ENCODE measurements around the gene EFHD2. TPM values are rescaled to one million over a fixed set of nuclear protein-coding genes. Genes with fewer than 3 reads are reported as not detected.
"Not testable (repeated sequence)": the region's sequence is repeated elsewhere in the genome, so short reads cannot be mapped to it uniquely, and the experiment has no call there.

EFHD2 gene
- total RNA-seq, 1 experiment from 2014 or later, result 58.5 TPM

DNA sequence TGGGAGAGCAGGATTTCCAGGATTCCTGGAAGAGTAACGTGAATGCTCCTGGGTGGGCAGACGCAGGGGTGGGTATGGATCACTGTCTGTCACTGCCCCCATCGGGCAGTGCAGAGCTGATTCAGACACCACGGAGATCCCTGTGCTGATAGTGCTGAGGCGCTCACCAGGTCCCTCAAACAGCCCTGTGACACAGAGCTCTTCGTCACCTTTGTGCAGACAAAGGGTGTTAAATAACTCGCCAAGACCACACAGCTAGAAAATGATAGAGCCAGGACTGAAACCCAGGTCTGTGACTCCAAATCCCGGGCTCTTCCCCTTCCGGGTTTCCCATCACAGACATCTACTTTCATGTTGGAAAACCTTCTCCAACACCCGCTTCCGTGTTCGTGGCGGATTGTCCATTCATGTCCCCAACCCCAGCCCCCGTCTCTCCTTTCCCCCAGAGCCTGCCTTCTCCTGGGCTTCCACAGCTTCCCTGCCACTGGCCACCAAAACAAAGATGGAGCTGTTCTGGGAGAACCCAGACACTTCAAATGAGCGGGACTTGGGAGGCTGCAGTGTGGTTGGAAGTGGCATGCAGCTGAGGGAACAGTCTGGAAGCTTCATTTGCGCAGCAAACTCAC is 2.6 kb downstream of the EFHD2 start:
- DNase-seq (ENCODE audit: low spot score), result no peak

DNA sequence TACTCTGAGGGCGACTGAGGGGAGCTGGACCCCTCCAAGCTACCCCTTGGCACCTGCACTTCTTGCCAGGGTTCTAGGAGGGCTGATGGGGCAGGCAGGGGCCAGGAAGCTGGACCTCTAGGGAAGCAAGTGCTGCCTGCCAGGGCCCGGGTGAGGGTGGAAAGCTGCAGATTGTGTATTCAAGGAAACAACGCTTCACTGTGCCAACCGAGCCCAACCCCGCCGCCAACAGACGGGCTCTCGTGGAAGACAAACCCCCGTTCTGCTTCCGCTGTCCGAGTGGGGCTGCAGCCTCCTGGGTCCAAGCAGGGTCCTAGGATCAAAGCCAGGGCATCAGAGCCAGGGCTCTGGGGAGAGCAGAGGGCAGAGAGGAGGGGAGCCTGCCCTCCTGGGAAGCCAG is 3.2 kb downstream of the EFHD2 start:
- no peak for DNase-seq (ENCODE audit: low spot score)

DNA sequence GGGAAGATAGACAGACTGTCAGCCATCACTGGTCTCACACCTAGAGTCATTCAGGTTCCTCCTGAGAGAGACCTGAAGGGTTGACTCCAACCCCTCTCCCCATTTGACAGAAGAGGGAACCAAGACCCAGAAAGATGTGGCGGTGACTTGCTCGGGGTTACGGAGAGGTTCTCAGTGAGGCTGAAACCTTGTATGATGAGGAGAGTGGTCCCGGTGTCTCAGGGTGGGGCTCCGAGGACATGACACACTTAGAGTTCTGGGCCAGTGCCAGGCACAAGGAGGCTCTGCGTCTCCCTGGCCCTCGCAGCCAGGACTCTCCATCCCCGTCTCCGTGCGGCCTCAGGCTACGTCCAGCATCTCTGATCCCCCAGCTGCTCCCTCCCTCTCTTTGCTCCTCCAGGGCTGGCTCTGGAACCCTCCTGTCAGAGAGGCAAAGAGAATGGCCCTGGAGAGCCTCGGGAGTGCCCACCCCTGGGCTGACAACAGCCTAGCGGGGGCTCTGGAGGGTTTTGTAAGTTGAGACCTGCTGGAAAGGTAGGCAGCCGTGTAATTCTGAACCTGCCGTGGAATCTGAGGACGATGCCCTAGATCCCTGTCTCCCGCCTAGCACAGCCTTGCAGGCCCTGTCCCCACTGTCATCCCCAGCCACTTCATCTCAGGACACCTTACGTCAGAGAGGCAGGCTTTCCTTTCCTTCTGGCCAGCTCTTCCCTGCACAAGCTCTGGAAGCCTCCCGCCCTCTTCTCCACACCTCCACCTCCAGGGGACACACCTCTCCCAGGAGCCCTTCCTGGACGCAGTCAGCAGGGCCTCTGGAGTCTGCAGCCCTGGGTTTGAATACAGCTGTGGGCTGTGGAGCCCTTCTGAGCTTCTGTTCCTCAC is 4.1 kb downstream of the EFHD2 start:
- DNase-seq (ENCODE audit: low spot score), result no peak

DNA sequence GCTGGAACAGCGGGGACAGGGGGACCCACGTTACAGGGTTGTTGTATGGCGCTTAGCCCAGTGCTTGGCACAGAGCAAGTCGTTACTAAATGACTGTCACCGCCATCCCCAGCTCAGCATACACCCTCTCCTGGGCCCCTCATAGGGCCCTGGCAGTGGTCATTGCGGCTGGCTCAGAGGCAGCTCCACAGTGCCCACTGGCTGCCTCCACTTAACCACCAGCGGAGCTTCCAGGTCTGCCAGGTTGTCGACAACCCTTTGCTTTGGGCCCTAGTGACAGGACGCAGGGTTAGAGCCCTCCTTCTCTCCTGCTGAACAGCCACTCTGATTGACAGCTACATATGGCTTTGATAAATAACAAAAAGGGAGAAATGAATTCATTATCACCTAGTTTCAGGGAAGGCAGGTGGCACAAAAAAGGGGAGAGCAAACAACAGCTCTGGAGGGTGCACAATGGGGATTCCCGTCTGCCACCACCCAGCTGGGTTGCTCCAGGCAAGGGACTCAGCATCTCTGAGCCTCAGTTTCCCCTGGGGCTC is 4.8 kb downstream of the EFHD2 start:
- DNase-seq (ENCODE audit: low spot score), result no peak

DNA sequence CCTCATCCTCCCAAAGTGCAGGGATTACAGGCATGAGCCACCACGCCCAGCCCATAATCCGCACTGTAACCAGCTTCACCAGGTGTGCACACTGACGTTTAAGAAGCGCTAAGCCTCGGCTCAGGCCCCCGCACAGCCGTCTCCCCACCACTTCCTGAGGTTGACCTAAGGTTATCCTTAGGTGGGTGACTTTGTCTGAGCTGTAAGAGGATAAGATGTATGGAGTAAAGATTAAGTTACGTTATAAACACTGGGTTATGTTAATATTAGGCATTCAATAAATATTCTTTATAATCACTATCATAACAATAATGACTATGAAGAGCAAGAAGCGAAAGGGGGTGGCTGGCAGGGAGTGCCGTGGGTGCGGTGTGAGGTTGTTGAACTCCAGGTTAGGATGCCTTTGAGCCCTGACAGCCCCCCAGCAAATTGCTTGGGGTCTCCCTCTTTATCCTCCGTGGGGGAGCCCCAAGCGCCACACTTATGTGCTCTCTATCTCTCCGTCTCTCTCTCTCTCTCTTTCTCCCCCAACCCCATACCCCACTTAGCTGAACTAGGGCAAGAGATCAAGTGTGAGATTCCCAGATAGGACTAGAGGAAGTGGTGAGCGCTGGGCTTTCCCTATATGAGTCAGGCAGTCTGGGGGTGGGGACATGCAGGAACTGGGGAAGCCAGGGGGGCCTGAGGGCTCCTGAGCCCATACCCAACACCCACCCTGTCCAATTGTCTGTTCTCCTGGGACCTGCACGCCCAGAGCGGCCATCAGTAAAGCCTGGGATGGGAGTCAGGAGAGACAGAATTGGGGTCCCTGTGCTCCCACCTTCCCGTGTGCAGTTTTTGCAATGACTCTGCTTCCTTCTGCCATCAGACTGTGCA is 7.6 kb downstream of the EFHD2 start:
- DNase-seq (ENCODE audit: low spot score), result peak; percentile 92

DNA sequence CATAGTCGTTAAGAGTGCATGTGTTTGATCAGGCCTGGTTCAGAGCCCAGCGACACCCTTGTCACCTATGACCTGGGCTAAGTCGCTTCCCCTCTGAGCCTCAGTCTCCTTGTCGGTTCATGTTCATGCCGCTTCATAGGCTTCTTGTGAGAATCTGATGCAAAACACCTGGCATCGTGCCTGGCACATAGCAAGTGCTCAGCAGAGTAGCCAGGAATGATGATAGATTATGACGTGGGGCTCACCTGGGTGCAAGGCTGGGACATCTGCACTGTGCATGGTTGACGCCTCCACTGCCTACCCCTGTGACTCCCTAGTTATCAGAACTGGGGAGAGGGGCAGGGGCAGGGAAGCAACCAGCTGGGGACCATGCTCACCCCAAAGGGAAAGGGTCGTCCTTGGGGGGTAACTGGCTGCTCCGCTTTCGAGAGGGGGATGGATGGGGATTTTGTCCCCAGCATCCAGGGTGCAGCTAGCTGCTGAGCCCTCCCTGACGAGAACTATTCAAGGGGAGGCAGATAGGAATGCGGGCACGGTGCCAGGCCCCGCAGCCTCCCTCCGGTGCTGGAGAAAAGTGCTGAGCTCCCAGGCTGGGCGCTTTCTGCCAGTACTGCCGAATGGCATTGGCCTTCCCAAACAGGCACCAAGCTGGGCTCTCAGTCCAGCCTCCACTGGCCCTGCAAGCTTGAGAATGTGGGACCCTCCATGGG is 9.3 kb downstream of the EFHD2 start:
- no peak for DNase-seq (ENCODE audit: low spot score)

DNA sequence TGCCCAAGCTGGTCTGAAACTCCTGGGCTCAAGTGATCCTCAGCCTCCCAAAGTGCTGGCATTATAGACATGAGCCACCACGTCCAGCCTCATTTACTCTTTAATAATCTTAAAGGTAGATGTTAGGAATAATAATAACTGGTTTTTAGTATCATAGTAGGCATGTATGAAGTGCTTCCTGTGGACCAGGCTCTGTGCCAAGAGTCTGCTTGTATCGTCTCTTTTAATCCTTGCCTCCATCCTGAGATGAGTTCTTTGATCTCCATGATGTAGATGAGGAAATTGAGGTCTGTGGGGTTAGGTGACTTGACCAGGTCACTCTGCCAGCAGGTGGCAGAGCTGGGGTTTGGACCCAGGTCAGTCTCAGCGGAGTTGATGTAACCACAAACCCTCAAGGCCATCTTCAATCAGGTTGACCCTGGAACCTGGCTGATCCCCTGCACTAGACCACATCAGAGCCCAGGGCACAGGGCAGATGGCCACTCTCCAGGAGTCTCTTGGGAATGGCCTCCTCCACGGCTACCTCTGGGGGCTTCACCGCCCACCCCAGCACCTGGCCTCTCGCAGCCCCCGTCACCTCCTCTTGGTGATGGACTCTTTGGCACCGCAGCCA is 11.3 kb downstream of the EFHD2 start:
- no peak for DNase-seq (ENCODE audit: low spot score)

DNA sequence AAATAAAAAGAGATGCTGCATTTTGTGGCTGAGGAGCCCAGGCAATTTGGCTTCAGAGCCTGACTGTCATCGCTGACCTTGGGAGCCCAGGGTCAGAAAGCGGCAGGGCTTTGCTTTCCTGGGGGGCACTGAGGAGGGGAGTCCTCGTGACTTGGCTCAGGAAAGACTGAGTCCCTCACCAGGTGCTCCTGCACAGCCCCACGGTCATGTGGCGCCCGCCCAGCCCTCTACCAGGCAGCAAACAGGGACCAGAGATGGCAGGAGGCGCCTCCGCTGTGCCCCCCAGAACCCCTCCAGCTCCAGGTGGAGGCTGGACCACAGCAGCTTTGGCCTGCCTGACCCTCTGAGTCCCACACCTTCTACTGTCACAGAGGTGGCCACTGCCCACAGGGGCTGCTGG is 13.2 kb downstream of the EFHD2 start:
- no peak for DNase-seq (ENCODE audit: low spot score)

DNA sequence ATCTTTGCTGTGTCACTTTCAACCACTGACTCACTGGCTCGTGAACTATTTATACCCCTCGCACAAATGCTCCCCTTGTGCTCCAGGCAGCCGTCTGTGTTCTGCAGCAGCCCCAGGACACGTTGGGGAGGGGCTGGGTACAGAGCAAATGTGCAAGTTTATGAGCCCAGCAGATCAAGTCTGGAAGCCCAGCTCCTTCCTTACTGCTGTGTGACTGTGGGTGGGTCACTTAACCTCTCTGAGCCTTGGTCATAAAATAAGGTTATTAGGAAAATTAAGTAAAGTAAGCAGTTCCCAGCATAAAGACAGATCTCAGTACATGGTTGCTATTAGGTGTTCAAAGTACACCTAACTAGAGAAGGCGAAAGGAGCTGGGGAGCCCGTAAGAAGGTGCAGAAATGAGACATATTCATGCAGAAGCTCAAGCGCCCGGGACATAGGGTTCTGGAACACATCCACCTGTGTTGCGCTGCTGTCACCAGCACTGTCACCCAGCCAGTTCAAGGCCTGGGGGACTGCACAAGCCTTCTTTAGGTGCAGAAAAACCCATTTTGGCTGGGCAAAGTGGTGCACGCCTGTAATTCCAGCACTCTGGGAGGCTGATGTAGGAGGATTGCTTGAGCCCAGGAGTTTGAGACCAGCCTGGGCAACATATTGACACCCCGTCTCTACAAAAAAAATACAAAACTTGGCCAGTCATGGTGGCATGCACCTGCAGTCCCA is 13.8 kb downstream of the EFHD2 start:
- no peak for DNase-seq (ENCODE audit: low spot score)

DNA sequence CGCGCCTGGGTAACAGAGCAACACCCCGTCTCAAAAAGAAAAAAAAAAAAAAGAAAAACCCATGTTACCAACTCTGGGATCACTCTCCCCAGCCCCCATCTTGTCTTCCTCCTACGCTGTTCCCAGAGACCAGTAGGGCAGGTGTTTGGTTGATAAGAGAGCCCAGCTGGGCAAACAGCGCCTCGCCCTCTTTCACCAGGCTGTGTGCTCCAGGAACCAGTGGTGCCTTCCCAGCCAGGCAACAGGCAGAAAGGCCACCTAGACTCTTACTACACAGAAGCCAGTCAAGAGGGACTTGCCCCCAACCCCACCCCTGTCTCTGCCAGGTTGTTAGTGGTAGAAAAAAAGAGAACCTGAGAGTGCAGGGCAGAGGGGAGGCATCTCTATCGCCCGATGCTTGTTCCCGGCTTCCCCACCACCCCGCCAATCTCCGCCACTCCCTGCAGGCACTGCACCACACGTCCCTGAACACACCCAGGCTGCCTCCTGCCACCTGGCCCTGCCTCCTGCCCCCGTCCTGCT is 14.5 kb downstream of the EFHD2 start:
- no peak for DNase-seq (ENCODE audit: low spot score)

DNA sequence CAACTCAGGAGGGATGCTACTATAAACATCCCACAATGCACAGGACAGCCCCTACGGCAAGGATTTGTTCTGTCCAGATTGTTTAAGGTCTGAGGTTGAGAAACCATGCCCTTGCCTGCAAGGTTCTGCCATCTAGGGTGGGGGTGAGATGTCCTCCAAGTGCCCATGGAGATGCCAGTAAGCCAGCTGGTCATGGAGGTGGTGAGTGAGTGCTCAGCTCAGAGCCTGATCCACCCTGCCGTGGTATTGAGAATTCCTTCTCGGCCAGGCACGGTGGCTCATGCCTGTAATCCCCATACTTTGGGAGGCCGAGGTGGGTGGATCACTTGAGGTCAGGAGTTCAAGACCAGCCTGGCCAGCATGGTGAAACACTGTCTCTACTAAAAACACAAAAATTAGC is 15.3 kb downstream of the EFHD2 start:
- no peak for DNase-seq (ENCODE audit: low spot score)

DNA sequence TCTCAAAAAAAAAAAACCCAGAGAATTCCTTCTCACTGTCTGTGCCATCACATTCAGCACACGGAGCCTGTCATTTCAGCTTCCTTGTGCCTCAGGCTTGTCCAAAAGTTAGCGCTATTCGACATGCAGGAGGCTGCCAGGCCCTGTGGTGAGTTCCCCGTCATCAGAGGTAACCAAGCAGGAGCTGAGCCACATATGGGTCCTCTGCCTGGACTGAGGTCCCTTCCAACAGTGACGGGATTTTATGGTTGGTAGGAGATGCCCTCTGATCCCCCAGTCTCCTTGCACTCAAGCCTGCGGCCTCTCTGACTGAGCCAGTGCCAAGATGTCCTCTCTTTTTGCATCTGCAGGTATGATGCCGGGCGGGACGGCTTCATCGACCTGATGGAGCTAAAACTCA is 15.8 kb downstream of the EFHD2 start:
- no peak for DNase-seq (ENCODE audit: low spot score)

DNA sequence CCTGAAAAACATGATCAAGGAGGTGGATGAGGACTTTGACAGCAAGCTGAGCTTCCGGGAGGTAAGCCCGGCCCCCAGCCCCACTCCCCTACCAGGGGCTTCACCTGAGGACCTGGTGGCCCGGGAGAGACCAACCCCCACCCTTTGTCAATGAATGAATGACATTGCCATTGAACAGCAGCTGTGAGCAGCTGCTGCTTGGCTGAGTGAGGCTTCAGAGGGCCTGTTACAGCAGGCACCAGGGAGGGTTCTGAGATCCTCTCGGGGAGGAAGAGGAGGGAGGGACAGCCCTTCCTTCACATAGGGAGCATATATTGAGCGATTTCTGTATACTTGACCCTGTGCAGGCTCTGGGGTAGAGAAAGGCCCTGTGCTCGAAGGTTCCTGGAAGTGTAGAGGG is 16.3 kb downstream of the EFHD2 start:
- no peak for DNase-seq (ENCODE audit: low spot score)

DNA sequence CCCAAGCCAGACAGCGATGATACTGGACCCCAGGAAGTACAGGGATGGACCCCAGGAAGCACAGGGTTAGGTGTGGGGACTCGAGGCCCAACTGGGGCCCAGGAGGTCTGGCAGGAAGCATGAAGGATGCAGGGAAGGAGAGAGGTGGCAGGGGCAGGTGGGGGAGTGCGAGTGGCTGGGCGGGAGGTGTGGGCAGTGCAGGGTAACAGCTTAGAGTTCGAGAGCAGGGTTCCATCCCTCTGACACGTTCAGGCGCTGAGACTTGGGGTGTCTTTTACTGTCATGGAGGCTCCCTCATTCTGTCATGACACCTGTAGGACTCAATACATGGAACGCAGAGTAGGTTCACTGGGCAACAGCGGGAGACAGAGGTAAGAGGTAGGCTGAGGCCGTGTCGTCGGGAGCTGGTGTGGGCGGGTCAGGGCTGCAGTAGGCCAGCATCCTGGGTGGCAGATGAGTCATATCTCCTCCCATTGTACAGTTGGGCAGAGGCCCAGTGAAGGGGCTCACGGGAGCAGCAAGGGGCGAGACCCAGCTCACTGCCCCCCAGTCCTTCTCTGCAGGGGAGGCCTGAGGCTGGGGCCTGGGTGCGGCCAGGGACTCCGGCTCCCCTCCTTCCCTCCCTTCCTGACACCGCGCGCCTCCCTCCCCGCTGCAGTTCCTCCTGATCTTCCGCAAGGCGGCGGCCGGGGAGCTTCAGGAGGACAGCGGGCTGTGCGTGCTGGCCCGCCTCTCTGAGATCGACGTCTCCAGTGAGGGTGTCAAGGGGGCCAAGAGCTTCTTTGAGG is 17.0 kb downstream of the EFHD2 start:
- peak; percentile 88 for DNase-seq (ENCODE audit: low spot score)

DNA sequence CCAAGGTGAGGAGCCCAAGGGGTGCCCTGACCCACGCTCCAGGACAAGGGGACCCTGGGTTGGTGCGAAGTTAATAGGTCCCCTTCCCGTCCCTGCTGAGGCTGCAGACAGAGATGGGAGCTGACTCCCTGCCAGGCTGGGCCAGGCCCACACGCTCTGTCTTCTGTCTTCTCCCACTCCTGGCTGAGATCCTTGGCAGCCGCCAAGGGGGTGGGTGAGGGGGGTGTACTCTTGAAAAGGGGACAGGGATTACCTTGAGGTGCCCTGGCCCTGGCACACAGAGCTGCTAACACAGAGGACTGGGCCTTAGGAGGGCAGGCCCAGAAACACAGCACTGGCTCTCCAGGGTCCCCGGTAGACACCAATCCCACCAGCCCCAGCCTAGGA is 17.6 kb downstream of the EFHD2 start:
- DNase-seq (ENCODE audit: low spot score), result no peak

DNA sequence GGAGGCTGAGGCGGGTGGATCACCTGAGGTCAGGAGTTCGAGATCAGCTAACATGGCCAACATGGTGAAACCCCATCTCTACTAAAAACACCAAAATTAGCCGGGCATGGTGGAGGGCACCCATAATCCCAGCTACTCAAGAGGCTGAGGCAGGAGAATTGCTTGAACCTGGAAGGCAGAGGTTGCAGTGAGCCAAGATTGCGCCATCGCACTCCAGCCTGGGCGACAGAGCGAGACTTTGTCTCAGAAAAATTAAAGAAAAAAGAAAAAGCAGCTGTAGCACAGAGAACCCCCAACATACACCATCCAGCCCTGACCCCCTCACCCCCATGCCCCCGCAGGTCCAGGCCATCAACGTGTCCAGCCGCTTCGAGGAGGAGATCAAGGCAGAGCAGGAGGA is 18.6 kb downstream of the EFHD2 start:
- not testable (repeated sequence) for DNase-seq (ENCODE audit: low spot score)

DNA sequence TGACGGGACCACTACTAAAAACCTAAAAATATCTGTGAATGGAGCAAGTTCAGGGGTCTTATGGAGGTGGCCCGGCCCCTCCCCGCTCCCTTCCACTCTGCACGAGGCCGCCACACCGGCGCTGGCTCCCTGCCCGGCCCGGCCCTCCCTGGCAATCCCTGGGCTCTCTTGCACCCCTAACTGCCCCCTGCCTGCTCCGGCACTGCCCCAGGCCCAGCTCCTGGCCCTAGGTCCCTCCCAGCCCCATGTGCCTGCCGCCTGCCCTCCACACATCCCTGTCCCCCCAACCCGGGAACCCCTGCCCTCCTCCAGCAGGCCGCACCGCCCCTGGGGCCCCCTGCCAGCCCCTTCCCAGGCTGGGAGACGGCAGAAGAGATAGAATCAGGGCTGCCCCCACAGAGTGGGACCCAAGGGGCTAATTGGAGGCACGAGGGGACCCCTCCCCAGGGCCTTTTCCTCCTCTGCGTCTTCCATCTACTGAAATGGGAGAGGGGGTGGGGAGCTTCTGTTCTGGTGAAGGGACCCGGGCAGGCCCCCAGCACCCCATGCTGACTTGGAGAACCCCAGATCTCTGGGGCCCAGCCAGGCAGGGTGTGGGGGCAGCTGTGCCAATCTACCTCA is 19.2 kb downstream of the EFHD2 start:
- no peak for DNase-seq (ENCODE audit: low spot score)

DNA sequence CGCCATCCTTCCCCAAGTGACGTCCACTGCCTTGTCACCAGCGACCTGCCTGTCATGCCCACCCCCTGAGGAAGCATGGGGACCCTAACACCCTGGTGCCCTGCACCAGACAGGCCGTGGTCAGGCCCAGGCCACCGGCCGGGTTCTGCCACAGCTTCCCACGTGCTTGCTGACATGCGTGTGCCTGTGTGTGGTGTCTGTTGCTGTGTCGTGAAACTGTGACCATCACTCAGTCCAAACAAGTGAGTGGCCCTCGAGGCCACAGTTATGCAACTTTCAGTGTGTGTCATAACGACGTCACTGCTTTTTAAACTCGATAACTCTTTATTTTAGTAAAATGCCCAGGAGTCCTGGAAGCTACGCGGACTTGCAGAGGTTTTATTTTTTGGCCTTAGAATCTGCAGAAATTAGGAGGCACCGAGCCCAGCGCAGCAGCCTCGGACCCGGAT is 20.0 kb downstream of the EFHD2 start:
- no peak for DNase-seq (ENCODE audit: low spot score)

Measured in A172 (cell line).